A549 (cell line): Measurements from ENCODE around the gene PPP1R2.

Experiments used
- CTCF ChIP-seq: fragments of >200 bp; sonication (Bioruptor Twin); formaldehyde crosslinking; IDR thresholded peaks from 3 replicates; pipeline ENCODE4 v1.5.1; 2016
- RFX5 ChIP-seq: fragments of 450-650 bp; IDR thresholded peaks from 2 replicates; pipeline ENCODE4 v1.7.1; 2014; ENCODE audit warnings: antibody characterized with exemption, mild to moderate bottlenecking, moderate library complexity

- TF ChIP-seq CTCF: no peak
- no peak for TF ChIP-seq RFX5
Observed at GRCh38 chr3:195566797-195567196, 23.7 kb upstream of the PPP1R2 start.
